NCI-H524 treated with DMSO at 0.1 percent for 48 hours (cell line): Measurements from ENCODE around the gene KRT15.

Experiments used
- DNase-seq: peaks from one replicate; lab custom pipeline; 2025; lab: John Stamatoyannopoulos, UW

The KRT15 gene

GRCh38 chr17:41505809-41506767 is 12.6 kb downstream of the KRT15 start:
- no peak for DNase-seq

DNA sequence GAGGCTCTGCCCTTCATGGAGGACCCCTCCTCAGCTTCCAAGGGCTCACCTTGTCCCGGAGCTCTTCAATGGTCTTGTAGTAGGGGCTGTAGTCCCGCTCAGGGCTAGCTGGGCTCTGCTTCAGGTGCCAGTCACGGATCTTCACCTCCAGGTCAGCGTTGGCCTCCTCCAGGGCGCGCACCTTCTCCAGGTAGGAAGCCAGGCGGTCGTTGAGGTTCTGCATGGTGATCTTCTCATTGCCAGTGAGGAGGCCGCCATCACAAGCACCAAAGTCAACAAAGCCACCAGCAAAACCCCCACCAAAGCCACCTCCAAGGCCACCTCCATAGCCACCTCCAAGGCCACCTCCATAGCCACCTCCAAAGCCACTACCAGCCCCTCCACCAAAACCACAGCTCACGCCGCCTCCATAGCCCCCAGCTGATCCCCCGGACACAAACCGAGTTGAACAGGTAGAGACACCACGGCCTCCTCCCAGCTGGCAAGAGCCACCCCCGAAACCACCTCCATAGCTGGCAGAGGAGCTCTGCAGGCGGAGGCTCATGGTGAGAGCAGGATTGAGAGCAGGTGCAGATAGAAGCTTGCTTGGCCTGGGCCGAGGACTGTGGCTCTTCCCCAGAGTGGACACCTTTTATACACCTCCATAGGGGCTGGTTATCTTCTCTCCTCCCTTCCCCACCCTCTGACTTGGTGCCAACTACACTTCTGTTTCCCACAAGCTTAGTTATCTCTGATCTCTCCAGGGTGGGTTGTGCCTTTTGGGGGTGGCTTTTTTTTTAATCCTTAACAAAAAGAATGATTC is 13.5 kb downstream of the KRT15 start, which contains the start of gene KRT13:
KRT13 (minus strand) TSS at position 606 of the 802 bp plus-strand sequence; CDS start at position 544, 62 bp downstream.
- DNase-seq = no peak

DNA sequence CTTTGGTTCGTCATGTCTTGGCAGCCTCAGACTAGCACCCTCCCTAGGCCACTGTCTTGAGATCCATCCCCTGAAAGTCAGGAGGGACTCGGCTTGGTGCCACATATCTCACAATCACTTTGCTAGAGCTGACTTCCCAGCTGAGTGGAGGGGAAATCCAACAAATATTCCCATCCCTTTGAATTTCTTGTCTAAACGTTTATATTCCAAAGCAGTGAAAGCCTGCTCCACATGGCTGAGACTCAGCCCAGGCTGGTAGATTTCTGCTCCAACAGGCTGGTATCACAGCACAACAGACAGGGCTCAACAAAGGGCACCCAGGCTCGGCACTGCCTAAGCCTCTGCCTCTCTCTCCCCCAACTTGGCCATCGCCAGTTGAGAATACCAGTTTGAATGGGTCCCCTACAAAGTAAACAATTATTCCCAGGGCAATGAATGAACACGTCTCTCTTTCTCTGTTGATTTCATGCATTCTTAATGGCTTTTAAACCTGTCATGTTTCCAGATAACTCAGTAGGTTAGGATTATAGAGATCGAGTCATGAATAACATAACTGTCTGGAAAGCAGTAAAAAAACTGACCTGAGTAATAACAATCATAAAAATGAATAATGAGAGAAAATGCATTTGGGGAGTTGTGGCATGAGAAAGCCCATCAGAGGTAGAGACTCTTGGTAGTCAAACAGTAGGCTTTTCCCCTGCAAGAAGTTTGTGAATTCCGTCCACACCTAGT is 14.3 kb downstream of the KRT15 start:
- DNase-seq = no peak

DNA sequence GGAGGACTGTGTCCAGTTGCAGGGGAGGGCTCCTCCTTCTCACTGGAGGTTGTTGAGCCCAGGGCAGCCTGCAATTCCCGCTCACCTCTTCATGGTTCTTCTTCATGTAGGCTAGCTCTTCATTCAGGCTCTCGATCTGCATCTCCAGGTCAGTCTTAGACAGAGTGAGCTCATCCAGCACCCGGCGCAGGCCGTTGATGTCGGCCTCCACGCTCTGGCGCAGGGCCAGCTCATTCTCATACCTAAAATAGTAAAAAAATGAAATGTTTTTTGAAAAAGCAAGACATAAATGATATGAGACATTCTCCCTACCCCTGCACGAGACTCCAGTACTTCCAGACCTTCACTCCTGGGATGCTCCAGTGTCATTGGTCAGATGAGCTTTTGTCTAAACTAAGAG is 15.5 kb downstream of the KRT15 start:
- DNase-seq = no peak

- DNase-seq = no peak
Measured at GRCh38 chr17:41500131-41500911, 18.4 kb downstream of the KRT15 start.

DNA sequence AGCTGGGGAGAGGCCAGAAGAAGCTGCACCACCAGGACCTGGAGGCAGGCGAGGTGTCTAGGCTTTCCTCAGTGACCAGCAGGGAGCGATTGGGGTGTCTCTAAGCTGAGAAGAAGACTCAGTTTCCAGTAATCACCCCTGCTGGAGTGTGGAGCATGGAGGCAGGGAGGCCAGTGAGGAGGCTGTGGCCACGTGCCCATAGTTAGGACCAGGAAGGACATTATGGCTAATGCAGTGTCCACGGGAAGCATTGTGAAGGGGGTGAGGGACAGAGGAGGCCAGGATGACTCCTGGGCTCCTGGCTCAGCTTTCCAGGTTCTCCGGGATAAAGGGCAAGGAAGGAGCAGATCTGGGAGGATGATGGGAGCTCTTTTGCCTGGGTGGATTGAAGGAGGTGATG is 19.0 kb downstream of the KRT15 start:
- no peak for DNase-seq

DNA sequence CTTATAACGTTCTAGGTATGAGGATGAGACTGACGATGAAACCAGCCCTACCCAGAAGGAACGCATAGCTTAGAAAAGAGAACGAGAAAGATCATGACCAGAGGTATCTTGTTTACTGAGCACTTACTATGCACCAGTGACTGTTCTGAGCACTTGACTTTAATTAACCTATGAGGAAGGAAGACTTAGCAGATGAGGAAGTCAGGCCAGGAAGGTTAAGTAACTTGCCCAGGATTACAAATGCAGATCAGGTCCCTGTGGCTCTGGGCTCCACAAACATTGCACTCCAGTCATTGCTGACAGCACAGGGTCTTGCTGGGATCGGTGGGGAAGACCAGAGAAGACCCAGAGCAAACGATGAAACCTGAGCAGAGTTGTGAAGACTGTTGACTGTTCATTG is 20.4 kb downstream of the KRT15 start:
- DNase-seq = no peak

- no peak for DNase-seq
Measured at GRCh38 chr17:41496803-41497484, 21.7 kb downstream of the KRT15 start.

DNA sequence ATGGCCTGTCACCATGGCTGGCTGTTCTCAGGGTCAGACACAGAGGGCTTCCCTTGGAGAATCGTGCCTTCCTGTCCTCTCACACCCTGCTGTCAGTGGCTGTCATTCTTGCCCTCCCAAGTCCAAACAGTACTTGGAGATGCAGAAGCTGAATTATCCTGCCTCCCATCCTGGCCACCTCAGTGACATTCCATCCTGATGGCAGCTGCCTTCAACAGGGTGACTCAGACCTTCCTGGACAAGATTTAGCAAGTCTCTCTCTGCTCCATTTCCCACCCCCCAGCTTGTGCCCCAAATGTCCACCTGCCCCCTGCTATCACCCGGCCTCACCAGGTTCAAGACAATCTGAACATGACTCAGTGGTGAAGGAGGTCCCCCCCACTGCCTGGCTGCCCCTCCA is 24.2 kb downstream of the KRT15 start:
- no peak for DNase-seq

GRCh38 chr17:41492771-41493170 is 25.9 kb downstream of the KRT15 start:
- DNase-seq = no peak

- DNase-seq = no peak
Measured at GRCh38 chr17:41492351-41492750, 26.3 kb downstream of the KRT15 start.

DNA sequence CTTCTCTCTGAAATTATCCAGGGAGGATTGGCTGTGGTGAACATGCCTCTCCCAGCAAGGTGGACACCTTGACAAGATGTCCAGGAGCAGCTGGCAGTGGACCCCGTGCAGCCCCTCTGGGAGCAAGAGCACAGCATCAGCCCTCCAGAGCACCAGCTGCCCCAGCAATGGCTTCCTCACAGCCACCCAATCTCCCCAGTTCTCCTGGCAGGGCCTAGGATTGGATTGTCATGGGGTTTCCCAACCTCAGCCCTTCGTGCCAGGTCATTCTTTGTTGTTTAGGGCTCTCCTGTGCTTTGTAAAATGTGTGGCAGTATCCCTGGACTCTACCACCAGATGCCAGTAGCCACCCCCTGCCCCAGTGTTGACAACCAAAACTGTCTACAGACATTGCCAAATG is 27.2 kb downstream of the KRT15 start:
- no peak for DNase-seq

- no peak for DNase-seq
Measured at GRCh38 chr17:41490000-41490990, 28.4 kb downstream of the KRT15 start.

DNA sequence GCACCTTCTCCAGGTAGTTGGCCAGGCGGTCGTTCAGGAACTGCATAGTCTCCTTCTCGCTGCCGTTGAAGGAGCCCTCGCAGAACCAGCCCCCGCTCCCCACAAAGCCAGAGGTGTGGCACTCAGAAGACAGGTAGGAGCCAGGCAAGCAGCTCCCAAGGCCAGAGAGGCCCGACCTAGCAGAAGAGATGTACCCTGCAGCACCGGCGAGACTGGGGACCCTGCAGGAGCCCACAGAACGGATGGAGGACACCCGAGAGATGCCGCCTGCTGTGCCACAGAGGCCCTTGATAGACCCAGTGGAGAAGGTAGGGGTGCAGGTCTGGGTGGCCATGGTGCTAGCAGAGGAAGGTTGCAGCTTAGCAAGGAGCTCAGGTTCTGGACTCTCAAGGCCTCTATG is 29.2 kb downstream of the KRT15 start, which contains the start of gene KRT36:
KRT36 (minus strand) TSS at position 380 of the 400 bp plus-strand sequence; CDS start at position 334, 46 bp downstream.
- DNase-seq = no peak

- DNase-seq = no peak
Measured at GRCh38 chr17:41486809-41487530, 31.7 kb downstream of the KRT15 start.

GRCh38 chr17:41486316-41486715 is 32.4 kb downstream of the KRT15 start:
- no peak for DNase-seq

DNA sequence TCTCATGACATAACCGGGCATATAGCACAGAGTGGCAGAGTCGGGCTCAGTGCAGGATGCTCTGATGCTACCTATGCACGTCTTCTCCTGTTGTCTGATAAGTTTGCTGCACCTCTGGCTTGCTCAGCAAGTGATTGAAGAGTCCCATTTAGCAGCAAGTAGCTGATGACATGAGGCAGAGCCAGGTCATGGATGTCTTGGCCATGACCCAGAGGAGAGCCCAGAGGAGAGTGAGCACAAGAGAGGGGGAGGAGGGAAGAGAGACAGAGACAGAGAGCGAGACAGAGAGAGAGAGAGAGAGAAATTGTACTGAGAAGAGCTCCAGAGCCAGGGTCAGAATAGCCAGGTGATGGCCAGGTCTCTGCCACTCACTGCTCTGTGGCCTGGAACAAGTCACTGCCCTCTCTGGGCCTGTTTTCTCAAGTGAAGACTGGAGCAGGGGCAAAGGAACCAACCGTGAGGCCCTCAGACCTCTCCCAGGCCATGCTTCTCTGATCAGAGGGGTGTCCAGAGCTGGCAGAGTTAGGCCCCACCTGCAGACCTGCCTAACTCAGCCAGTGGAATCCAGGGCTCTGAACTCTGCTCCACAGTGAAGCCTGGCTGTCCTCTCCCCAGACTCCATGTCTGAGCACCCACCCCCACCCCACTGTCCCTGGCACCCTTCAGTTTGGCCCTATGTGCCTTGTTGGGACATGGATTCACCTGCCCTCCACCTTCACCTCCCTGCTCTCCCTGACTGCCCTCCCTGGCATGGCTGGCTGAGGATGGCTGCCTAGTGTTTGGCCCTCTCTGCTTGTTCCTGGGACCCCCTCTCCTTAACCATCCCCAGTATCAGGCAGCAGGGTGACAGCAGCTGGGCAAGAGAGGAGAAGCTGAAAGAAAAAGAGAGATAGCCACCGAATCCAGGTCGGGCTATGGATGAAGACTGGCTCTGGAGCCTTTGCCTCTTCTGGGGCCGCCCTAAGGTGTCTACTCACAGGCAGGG is 33.5 kb downstream of the KRT15 start:
- DNase-seq = no peak
